ENCODE data around the gene PRDM16.

- TF ChIP-seq, protein P1, sequence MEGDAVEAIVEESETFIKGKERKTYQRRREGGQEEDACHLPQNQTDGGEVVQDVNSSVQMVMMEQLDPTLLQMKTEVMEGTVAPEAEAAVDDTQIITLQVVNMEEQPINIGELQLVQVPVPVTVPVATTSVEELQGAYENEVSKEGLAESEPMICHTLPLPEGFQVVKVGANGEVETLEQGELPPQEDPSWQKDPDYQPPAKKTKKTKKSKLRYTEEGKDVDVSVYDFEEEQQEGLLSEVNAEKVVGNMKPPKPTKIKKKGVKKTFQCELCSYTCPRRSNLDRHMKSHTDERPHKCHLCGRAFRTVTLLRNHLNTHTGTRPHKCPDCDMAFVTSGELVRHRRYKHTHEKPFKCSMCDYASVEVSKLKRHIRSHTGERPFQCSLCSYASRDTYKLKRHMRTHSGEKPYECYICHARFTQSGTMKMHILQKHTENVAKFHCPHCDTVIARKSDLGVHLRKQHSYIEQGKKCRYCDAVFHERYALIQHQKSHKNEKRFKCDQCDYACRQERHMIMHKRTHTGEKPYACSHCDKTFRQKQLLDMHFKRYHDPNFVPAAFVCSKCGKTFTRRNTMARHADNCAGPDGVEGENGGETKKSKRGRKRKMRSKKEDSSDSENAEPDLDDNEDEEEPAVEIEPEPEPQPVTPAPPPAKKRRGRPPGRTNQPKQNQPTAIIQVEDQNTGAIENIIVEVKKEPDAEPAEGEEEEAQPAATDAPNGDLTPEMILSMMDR (conservative IDR thresholded peaks at IDR 0.05), result no peak
- no peak for TF ChIP-seq ZFX (IDR thresholded peaks at IDR 0.05)
Measured at GRCh38 chr1:3349968-3350299, 280.9 kb downstream of the PRDM16 start.

All from C4-2B (cell line).